Stimulated activated CD4-positive, alpha-beta T cell treated with anti-CD3 and anti-CD28 coated beads, Interleukin-15, amount 100 ng/mL, for 24 hours (primary cell): Measurements from ENCODE around the gene CUL2.
"Not testable (repeated sequence)": the region's sequence is repeated elsewhere in the genome, so short reads cannot be mapped to it uniquely, and the experiment has no call there.

Experiments used
- DNase-seq: peaks from one replicate; pipeline ENCODE4 v3.0.0-alpha.2; 2020

Gene CUL2

GRCh38 chr10:35017608-35018007 lies 72.5 kb downstream of the CUL2 start:
- no peak for DNase-seq

GRCh38 chr10:35015843-35016408 lies 74.2 kb downstream of the CUL2 start:
- no peak for DNase-seq

DNA sequence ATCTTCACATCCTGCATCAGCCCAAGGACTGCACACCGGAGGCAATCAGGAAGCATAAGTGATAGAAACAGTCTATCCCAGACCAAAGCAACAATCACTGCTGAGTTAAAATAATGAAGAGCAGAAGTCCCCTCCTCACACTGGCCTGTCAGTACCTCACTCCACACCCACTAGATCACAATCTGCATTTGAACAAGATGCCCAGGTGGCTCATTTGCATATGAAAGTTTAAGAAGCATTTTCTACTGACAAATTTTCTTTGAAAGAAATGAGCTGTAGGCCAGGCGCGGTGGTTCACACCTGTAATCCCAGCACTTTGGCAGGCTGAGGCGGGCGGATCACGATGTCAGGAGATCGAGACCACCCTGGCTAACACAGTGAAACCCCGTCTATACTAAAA lies 77.4 kb downstream of the CUL2 start:
- no peak for DNase-seq

- DNase-seq: peak; percentile 14
Measured at GRCh38 chr10:35011771-35012191, 78.4 kb downstream of the CUL2 start.

DNA sequence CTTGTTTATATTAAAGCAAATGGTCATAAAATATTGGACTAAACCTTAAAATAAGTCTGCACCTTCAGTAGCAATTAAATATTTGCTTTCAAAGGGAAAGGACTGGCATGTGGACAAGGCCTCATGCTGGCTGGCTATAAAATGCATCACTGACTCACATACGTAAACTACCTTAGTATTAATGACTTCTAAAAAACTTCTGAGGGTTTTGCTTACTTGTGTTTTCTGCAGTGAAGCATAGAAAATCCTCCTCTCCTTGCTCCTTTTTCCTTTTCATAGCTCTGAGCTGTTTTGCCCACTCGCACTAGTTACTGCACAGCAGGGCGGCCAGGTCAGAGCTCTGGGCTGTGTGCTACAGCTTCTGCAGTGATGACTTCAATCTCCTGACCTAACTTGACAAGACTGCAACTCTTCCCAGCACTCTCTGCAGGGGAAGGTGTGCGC lies 82.3 kb downstream of the CUL2 start:
- DNase-seq: no peak

GRCh38 chr10:35006836-35007235 lies 83.3 kb downstream of the CUL2 start:
- DNase-seq: no peak

GRCh38 chr10:35005868-35006267 lies 84.3 kb downstream of the CUL2 start:
- DNase-seq: no peak

DNA sequence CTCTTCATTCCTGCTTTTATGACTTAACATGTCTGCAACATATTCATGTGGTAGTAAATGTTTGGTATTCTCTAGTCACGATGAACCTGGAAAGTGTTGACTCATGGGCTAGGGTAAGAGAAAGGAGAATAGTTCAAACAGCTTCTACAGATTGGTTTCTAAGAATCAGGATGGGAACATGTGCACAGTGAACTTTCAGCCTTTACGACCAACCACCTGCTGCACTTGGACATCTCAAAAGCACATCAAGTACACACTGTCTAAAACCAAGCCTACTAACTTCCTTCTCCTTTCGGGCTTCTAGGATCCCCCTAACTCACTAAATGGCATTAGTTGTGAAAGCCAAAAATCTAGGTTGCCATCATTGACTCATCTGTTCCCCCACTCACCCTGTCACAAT lies 85.5 kb downstream of the CUL2 start:
- no peak for DNase-seq

DNA sequence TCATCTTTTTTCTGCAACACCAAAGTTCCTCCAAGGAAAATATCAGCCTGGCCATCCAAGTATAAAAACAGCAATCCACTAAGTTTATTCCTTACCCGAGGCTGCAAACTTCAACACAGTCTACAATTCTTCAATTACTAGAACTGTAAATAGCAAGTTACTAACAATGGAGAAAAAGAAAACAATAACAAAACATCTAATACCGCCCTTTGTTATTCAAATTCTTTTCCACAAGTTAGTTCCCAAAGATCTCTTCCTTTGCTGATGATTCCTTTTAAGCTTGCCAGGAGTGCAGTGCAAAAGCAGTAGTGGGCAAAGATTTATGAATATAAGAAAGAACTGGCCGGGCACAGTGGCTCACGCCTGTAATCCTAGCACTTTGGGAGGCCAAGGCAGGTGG lies 86.2 kb downstream of the CUL2 start:
- no peak for DNase-seq

- no peak for DNase-seq
Measured at GRCh38 chr10:35000936-35001335, 89.2 kb downstream of the CUL2 start.

DNA sequence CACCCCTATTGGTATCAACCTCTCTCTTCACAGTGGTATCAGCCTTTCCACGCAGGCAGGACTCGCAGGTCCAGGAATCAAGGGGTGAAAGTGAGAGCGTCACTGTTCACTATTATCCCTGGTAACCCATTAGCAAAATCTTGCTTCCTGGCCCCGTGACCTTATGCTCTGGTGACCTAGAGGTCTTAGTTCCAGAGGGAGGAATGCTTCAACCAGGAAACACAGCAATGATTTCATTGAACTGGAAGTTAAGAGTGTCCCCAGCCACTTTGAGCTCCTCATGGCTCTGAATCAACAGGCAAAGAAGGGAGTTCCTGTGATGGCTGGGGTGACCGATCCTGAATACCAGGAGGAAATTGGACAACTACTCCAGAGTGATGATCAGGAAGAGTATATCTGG lies 90.6 kb downstream of the CUL2 start:
- DNase-seq: no peak

DNA sequence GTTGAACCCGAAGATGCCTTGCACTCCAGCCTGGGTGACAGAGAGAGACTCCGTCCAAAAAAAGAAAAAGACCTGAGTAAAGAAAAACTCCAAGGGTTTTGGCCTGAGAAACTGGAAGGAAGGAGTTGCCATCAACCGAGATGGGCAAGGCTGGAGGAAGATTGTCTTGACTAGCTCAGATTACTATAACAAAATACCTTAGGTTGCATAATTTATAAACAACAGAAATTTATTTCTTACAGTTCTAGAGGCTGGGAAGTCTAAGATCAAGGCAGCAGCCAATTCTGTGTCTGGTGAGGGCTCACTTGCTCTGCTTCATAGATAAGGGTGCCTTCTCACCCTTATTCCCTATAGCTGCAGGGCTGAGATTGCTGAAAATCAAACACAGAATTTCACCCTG lies 91.2 kb downstream of the CUL2 start:
- no peak for DNase-seq

DNA sequence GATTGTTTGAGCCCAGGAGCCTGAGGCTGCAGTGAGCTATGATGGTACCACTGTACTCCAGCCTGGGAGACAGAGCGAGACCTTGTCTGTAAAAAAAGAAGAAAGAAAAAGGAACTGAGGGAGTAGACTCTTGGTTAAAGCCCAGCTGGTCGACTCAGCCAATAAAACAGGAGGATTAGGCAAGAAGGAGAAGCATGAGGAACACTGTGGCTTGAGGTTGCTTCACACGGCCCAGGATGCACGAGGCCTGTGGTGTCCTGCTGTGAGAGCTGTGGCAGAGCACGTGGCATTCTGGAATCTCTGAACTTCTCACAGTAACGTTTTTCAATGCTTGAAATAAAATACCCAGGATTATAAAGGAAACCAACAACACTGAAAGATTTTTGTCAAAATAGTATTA lies 93.3 kb downstream of the CUL2 start:
- no peak for DNase-seq

- no peak for DNase-seq
Measured at GRCh38 chr10:34995925-34996324, 94.2 kb downstream of the CUL2 start.

- peak; percentile 59 for DNase-seq
Measured at GRCh38 chr10:34994565-34995142, 95.5 kb downstream of the CUL2 start.

DNA sequence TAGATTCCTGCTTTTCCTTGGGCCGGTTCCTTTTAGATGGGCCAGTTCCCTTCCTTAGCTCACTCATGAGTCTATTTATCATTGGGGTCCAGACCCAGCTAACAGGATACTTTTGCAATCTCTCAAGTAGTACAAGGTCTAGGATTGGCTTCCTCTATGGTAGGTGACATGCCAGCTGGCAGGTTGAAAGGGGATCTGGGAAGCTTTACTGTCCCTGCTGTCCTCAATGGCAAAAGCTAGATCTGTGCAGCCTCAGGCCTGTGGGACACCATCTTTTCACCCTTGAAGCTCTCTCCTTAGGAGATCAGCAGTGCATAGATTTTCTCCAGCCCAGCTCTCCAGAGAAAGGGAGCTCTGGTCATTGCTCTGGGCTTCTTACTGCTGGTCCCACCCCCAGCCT lies 96.4 kb downstream of the CUL2 start:
- DNase-seq: no peak

DNA sequence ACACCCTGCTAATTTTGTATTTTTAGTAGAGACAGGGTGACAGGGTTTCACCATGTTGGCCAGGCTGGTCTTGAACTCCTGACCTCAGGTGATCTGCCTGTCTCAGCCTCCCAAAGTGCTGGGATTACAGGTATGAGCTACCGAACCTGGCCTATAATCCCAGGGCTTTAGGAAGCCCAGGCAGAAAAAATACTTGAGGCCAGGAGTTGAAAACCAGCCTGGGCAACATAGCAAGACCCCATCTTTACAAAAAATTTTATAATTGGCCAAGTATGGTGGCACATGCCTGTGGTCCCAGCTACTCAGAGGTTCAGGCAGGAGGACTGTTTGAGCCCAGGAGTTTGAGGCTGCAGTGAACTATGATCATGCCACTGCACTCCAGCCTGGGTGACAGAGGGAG lies 99.0 kb downstream of the CUL2 start:
- not testable (repeated sequence) for DNase-seq

- DNase-seq: no peak
Measured at GRCh38 chr10:34988397-34989067, 101.6 kb downstream of the CUL2 start.

DNA sequence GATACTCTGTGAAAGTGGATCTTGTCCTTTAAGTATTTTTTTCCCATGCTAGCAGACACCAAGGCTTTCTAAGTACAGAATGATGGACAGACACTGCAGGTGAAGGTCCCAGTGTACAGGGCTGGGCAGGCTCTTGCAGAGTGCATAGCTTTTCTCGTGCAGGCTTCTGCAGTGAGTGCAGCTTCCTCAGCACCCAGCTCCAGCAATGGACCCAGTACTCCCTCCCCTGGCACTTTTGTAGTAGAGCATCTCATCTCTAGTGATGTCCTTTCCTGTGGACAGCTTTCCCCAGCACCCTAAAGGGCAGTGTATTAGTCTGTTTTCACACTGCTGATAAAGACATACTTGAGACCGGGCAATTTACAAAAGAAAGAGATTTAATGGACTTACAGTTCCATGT lies 104.3 kb downstream of the CUL2 start:
- DNase-seq: no peak

GRCh38 chr10:34985146-34985545 lies 105.0 kb downstream of the CUL2 start:
- DNase-seq: no peak

GRCh38 chr10:34981844-34982243 lies 108.3 kb downstream of the CUL2 start:
- DNase-seq: no peak

DNA sequence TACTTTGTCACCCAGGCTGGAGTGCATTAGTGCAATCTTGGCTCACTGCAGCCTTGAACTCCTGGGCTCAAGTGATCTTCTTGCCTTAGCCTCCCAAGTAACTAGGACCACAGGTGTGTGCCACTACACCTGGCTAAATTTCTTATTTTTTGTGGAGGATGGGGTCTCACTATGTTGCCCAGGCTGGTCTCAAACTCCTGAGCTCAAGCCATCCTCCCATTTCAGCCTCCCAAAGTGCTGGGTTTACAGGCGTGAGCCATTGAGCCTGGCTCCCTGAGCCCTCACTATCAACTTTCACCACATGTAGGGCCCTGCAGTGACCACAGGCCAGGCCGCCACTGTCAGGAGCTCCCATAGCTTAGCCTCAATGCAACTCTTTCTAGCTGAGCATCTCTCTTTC lies 110.2 kb downstream of the CUL2 start:
- no peak for DNase-seq

DNA sequence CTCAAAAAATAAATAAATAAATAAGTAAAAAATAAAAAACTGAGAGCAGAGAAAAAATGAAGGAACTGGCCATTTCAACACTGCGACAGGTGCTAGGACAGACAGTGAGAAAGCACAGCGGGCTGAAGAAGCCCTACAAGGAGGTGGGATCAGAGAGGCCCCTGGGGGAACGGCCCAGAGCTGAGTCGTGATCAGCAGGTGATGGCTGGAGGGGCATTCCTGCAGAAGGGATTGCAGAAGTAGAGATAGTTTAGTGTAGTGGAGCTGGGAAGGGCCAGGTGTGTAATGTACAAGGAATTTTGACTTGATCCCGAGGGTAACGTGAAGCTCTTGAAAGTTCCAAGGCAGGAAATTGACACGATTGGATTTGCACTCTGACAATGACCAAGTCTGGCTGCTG lies 112.1 kb downstream of the CUL2 start:
- no peak for DNase-seq

DNA sequence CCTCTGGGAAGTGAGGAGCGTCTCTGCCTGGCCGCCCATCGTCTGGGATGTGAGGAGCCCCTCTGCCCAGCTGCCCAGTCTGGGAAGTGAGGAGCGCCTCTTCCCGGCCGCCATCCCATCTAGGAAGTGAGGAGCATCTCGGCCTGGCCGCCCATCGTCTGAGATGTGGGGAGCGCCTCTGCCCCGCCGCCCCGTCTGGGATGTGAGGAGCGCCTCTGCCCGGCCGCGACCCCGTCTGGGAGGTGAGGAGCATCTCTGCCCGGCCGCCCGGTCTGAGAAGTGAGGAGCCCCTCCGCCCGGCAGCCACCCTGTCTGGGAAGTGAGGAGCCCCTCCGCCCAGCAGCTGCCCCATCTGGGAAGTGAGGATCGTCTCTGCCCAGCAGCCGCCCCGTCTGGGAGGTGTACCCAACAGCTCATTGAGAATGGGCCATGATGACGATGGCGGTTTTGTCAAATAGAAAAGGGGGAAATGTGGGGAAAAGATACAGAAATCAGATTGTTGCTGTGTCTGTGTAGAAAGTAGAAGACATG lies 113.7 kb downstream of the CUL2 start:
- DNase-seq: not testable (repeated sequence)
